ENCODE results near the gene ANKRD28.

DNA sequence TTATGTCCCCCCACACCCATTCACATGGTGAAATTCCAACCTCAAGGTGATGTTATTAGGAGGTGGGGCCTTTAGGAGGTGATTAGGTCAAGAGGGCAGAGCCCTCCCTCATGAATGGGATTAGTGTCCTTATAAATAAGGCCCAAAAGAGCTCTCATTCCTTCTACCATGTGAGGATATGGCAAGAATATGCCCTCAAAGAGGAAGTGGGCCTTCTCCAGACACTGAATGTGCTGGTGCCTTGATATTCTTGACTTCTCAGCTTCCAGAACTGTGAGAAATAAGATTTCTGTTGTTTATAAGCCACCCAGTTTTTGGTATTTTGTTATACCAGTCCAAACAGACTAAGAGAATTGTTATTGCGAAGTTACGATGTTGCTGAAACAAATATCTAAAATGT lies 94.4 kb downstream of the ANKRD28 start:
- TF ChIP-seq POLR2AphosphoS5 (IDR thresholded peaks at IDR 0.05; ENCODE audit: low read depth, low read length) = no peak
- no peak for TF ChIP-seq EZH2phosphoT487 (IDR thresholded peaks at IDR 0.05; ENCODE audit: borderline replicate concordance)
- no peak for TF ChIP-seq ZNF274 (IDR thresholded peaks at IDR 0.05; ENCODE audit: low read depth, low read length)
- TF ChIP-seq, protein P1, sequence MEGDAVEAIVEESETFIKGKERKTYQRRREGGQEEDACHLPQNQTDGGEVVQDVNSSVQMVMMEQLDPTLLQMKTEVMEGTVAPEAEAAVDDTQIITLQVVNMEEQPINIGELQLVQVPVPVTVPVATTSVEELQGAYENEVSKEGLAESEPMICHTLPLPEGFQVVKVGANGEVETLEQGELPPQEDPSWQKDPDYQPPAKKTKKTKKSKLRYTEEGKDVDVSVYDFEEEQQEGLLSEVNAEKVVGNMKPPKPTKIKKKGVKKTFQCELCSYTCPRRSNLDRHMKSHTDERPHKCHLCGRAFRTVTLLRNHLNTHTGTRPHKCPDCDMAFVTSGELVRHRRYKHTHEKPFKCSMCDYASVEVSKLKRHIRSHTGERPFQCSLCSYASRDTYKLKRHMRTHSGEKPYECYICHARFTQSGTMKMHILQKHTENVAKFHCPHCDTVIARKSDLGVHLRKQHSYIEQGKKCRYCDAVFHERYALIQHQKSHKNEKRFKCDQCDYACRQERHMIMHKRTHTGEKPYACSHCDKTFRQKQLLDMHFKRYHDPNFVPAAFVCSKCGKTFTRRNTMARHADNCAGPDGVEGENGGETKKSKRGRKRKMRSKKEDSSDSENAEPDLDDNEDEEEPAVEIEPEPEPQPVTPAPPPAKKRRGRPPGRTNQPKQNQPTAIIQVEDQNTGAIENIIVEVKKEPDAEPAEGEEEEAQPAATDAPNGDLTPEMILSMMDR (IDR thresholded peaks at IDR 0.05 in 2 of 3, conservative IDR thresholded peaks at IDR 0.05 in 1 of 3; ENCODE audit: borderline replicate concordance in 1 of 3, insufficient read depth in 1 of 3, low read depth in 2 of 3, low read length in 2 of 3) = no peak
- TF ChIP-seq, protein P2, sequence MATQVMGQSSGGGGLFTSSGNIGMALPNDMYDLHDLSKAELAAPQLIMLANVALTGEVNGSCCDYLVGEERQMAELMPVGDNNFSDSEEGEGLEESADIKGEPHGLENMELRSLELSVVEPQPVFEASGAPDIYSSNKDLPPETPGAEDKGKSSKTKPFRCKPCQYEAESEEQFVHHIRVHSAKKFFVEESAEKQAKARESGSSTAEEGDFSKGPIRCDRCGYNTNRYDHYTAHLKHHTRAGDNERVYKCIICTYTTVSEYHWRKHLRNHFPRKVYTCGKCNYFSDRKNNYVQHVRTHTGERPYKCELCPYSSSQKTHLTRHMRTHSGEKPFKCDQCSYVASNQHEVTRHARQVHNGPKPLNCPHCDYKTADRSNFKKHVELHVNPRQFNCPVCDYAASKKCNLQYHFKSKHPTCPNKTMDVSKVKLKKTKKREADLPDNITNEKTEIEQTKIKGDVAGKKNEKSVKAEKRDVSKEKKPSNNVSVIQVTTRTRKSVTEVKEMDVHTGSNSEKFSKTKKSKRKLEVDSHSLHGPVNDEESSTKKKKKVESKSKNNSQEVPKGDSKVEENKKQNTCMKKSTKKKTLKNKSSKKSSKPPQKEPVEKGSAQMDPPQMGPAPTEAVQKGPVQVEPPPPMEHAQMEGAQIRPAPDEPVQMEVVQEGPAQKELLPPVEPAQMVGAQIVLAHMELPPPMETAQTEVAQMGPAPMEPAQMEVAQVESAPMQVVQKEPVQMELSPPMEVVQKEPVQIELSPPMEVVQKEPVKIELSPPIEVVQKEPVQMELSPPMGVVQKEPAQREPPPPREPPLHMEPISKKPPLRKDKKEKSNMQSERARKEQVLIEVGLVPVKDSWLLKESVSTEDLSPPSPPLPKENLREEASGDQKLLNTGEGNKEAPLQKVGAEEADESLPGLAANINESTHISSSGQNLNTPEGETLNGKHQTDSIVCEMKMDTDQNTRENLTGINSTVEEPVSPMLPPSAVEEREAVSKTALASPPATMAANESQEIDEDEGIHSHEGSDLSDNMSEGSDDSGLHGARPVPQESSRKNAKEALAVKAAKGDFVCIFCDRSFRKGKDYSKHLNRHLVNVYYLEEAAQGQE (IDR thresholded peaks at IDR 0.05; ENCODE audit: low read depth) = no peak
- no peak for TF ChIP-seq SRF (IDR thresholded peaks at IDR 0.05; ENCODE audit: low read depth)
